ENCODE data around the gene RCAN3.
"Not testable (repeated sequence)": the region's sequence is repeated elsewhere in the genome, so short reads cannot be mapped to it uniquely, and the experiment has no call there.

The RCAN3 gene

GRCh38 chr1:24507405-24507804 is 4.8 kb downstream of the RCAN3 start:
- TF ChIP-seq, protein P1, sequence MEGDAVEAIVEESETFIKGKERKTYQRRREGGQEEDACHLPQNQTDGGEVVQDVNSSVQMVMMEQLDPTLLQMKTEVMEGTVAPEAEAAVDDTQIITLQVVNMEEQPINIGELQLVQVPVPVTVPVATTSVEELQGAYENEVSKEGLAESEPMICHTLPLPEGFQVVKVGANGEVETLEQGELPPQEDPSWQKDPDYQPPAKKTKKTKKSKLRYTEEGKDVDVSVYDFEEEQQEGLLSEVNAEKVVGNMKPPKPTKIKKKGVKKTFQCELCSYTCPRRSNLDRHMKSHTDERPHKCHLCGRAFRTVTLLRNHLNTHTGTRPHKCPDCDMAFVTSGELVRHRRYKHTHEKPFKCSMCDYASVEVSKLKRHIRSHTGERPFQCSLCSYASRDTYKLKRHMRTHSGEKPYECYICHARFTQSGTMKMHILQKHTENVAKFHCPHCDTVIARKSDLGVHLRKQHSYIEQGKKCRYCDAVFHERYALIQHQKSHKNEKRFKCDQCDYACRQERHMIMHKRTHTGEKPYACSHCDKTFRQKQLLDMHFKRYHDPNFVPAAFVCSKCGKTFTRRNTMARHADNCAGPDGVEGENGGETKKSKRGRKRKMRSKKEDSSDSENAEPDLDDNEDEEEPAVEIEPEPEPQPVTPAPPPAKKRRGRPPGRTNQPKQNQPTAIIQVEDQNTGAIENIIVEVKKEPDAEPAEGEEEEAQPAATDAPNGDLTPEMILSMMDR (IDR thresholded peaks at IDR 0.05; ENCODE audit: borderline replicate concordance, control extremely low read depth, extremely low read depth, insufficient read depth, missing control alignments) = no peak
- no peak for DNase-seq (ENCODE audit: low spot score)
- in situ Hi-C loops (cut with MboI; ENCODE audit: low sequenced_read_pairs, unreplicated experiment) = no loop called here

DNA sequence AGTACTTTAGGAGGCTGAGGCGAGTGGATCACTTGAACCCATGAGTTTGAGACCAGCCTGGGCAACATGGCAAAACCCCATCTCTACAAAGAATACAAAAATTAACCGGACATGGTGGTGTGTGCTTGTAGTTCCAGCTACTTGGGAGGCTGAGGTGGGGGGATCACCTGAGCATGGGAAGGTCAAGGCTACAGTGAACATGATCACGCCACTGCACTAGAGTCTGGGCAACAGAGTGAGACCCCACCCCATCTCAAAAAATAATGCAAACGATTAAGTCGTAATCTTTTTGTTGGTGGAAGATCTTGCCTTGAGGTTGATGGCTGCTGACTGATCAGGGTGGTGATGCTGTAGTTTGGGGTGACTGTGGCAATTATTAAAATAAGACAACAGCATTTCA is 6.3 kb downstream of the RCAN3 start:
- in situ Hi-C loops (cut with MboI; ENCODE audit: low sequenced_read_pairs, unreplicated experiment) = no loop called here
- TF ChIP-seq, protein P1 (IDR thresholded peaks at IDR 0.05; ENCODE audit: borderline replicate concordance, control extremely low read depth, extremely low read depth, insufficient read depth, missing control alignments) = no peak
- DNase-seq (ENCODE audit: low spot score) = no peak

GRCh38 chr1:24513706-24514105 is 11.1 kb downstream of the RCAN3 start:
- DNase-seq (ENCODE audit: low spot score) = no peak
- TF ChIP-seq, protein P1 (IDR thresholded peaks at IDR 0.05; ENCODE audit: borderline replicate concordance, control extremely low read depth, extremely low read depth, insufficient read depth, missing control alignments) = no peak
- in situ Hi-C loops (cut with MboI; ENCODE audit: low sequenced_read_pairs, unreplicated experiment) = no loop called here

- DNase-seq (ENCODE audit: low spot score) = no peak
- in situ Hi-C loops (cut with MboI; ENCODE audit: low sequenced_read_pairs, unreplicated experiment) = no loop called here
- TF ChIP-seq, protein P1 (IDR thresholded peaks at IDR 0.05; ENCODE audit: borderline replicate concordance, control extremely low read depth, extremely low read depth, insufficient read depth, missing control alignments) = no peak
These were observed 12.3 kb downstream of the RCAN3 start for GRCh38 chr1:24514946-24515345.

DNA sequence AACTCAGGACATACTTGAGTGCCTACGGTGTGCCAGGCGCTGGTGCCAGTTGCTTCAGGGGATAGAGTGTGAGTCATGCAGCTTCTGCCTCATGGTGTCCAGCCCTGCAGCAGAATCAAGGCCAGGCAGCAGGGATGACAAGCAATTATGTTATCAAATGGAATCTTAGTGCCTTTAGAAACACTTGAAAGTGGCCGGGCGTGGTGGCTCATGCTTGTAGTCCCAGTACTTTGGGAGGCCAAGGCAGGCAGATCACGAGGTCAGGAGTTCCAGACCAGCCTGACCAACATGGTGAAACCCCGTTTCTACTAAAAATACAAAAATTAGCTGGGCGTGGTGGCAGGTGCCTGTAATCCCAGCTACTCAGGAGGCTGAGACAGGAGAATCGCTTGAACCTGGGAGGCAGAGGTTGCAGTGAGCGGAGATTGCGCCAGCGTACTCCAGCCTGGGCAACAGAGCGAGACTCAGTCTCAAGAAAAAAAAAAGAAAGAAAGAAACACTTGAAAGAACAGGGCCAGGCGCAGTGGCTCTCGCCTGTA is 13.1 kb downstream of the RCAN3 start:
- DNase-seq (ENCODE audit: low spot score); in situ Hi-C loops (cut with MboI; ENCODE audit: low sequenced_read_pairs, unreplicated experiment): not testable (repeated sequence)

- TF ChIP-seq, protein P1 (IDR thresholded peaks at IDR 0.05; ENCODE audit: borderline replicate concordance, control extremely low read depth, extremely low read depth, insufficient read depth, missing control alignments) = no peak
- no peak for DNase-seq (ENCODE audit: low spot score)
- in situ Hi-C loops (cut with MboI; ENCODE audit: low sequenced_read_pairs, unreplicated experiment) = no loop called here
These were observed 13.9 kb downstream of the RCAN3 start for GRCh38 chr1:24516506-24516905.

DNA sequence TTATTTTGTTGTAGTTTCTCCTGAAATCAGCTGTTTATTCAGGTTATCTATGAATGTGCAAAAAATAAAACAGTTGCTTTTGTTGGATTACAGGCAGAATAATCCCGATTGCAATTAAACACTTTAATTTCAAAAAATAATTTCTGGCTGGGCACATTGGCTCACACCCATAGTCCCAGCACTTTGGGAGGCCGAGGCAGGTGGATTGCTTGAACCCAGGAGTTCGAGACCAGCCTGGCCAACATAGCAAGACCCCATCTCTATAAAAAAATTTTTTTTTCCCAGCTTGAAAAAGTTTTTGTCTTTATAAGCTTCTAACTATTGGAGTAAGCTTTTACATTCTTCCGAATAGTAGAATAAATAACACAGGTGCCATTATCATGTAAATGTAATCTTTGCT is 15.3 kb downstream of the RCAN3 start:
- DNase-seq (ENCODE audit: low spot score) = no peak
- in situ Hi-C loops (cut with MboI; ENCODE audit: low sequenced_read_pairs, unreplicated experiment) = no loop called here
- TF ChIP-seq, protein P1 (IDR thresholded peaks at IDR 0.05; ENCODE audit: borderline replicate concordance, control extremely low read depth, extremely low read depth, insufficient read depth, missing control alignments) = no peak

DNA sequence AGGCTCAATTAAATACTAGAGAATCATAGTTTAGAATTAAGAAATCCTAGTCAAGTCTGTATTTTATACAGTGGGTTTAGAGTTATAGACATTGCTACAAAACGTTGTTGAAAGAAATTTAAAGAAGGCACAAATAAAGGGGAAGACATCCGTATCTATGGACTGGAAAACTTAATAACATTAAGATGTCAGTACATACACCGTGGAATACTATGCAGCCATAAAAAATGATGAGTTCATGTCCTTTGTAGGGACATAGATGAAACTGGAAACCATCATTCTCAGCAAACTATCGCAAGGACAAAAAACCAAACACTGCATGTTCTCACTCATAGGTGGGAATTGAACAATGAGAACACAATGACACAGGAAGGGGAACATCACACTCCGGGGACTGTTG is 17.6 kb downstream of the RCAN3 start:
- in situ Hi-C loops (cut with MboI; ENCODE audit: low sequenced_read_pairs, unreplicated experiment); DNase-seq (ENCODE audit: low spot score): not testable (repeated sequence)
